Liver (tissue), 9 donors: ENCODE results near the gene NBPF1. TPM values are rescaled to one million over a fixed set of nuclear protein-coding genes. Genes with fewer than 3 reads are reported as not detected.
"Not testable (repeated sequence)": the region's sequence is repeated elsewhere in the genome, so short reads cannot be mapped to it uniquely, and the experiment has no call there.

Experiments
- DNase-seq: peaks from one replicate; pipeline ENCODE4 v3.0.0-alpha.2; 2017; ENCODE audit warnings: low spot score
- H3K27ac ChIP-seq, 2 donors: one replicate each; pipeline ENCODE4 v1.7.0; 2013; ENCODE audit warnings: inconsistent platforms in 2 of 2, low read length in 2 of 2, control low read depth in 1 of 2, low read depth in 1 of 2, mild to moderate bottlenecking in 1 of 2
- H3K27me3 ChIP-seq, 4 donors: one replicate each; pipeline versions ENCODE4 v1.6.1 to v1.7.0; 2013; ENCODE audit warnings: low read length in 3 of 4, inconsistent platforms in 1 of 4, mild to moderate bottlenecking in 1 of 4, moderate library complexity in 1 of 4; ENCODE audit not compliant: control insufficient read depth in 4 of 4, insufficient read depth in 4 of 4
- H3K36me3 ChIP-seq, 4 donors: one replicate each; pipeline versions ENCODE4 v1.6.1 to v1.7.0; 2013; ENCODE audit warnings: low read length in 3 of 4, mild to moderate bottlenecking in 3 of 4, low read depth in 1 of 4, moderate library complexity in 1 of 4; ENCODE audit not compliant: control insufficient read depth in 4 of 4, insufficient read depth in 3 of 4
- H3K4me1 ChIP-seq, 4 donors: one replicate each; pipeline versions ENCODE4 v1.6.1 to v1.7.0; 2013; ENCODE audit warnings: low read length in 3 of 4, mild to moderate bottlenecking in 3 of 4, moderate library complexity in 1 of 4; ENCODE audit not compliant: control insufficient read depth in 4 of 4, insufficient read depth in 4 of 4
- H3K4me3 ChIP-seq, 3 donors: one replicate each; pipeline versions ENCODE4 v1.6.1 to v1.7.0; 2013; ENCODE audit warnings: low read length in 3 of 3, control low read depth in 1 of 3, low read depth in 1 of 3, mild to moderate bottlenecking in 1 of 3
- H3K9ac ChIP-seq, 2 donors: one replicate each; pipeline ENCODE4 v1.7.0; 2013; ENCODE audit warnings: low read length in 2 of 2, mild to moderate bottlenecking in 2 of 2, moderate library complexity in 2 of 2, control low read depth in 1 of 2, low read depth in 1 of 2
- H3K9me3 ChIP-seq, 4 donors: one replicate each; pipeline versions ENCODE4 v1.6.1 to v1.7.0; 2013; ENCODE audit warnings: low read length in 3 of 4; ENCODE audit not compliant: control insufficient read depth in 4 of 4
- CTCF ChIP-seq: fragments of 150-350 bp; IDR thresholded peaks from 2 replicates; pipeline ENCODE4 v1.5.1; 2017; ENCODE audit warnings: improper control_type of control experiment, low read depth, low read length; ENCODE audit not compliant: missing input control
- HNF4A ChIP-seq, 2 donors: conservative IDR thresholded peaks; 2 replicates each; pipeline ENCODE4 v1.6.1; 2016; ENCODE audit warnings: antibody characterized with exemption in 2 of 2, mild to moderate bottlenecking in 2 of 2
- RAD21 ChIP-seq, 2 donors: IDR thresholded peaks; 2 replicates each; pipeline ENCODE4 v1.6.1; 2016; ENCODE audit warnings: antibody characterized with exemption in 2 of 2, mild to moderate bottlenecking in 2 of 2
- RXRA ChIP-seq, 2 donors: IDR thresholded peaks; 2 replicates each; pipeline ENCODE4 v1.6.1; 2017 to 2018; ENCODE audit warnings: antibody characterized with exemption in 2 of 2, mild to moderate bottlenecking in 1 of 2
- WGBS: extraction: QIAGEN DNeasy Blood & Tissue Kit; methylation state at CpG from one replicate; pipeline ENCODE4 v1.1.7; 2013; 5-methylcytosine and 5-hydroxymethylcytosine counted together
- polyA plus RNA-seq, 2 donors: library from polyadenylated mRNA; stranded (reverse) in 1 of 2; unstranded in 1 of 2; fragments of 200-250 nt in 1 of 2; fragments of >200 nt in 1 of 2; fragmentation: Nextera tagmentation in 1 of 2; extraction: Ambion mirVana in 1 of 2; gene quantifications; one replicate each; pipeline versions ENCODE4 v1.2.1 to v1.2.3, GENCODE V29; 2013 to 2015
- total RNA-seq, 2 donors: library from RNA; depleted of rRNA; stranded (reverse); fragments of >200 nt; gene quantifications; one replicate each; pipeline ENCODE4 v1.2.3, GENCODE V29; 2014
- donor health status: healthy.
- donor health status: healthy.
- donor health status: healthy.
- donor health status: healthy.
- donor health status: healthy.

Gene NBPF1
- total and polyA plus RNA-seq, 4 donors = 8.0 to 16.4 (median 10.8) TPM

GRCh38 chr1:16656574-16656973 is 43.2 kb upstream of the NBPF1 start:
- not testable (repeated sequence) for H3K4me1 ChIP-seq, H3K27me3 ChIP-seq, H3K9me3 ChIP-seq, H3K4me3 ChIP-seq, DNase-seq, H3K27ac ChIP-seq, H3K9ac ChIP-seq, H3K36me3 ChIP-seq
- WGBS = no CpG with 5 or more reads among the region's 6 CpGs

- not testable (repeated sequence) for H3K27ac ChIP-seq, H3K9ac ChIP-seq, H3K4me3 ChIP-seq, H3K9me3 ChIP-seq, H3K4me1 ChIP-seq, H3K36me3 ChIP-seq, H3K27me3 ChIP-seq
- TF ChIP-seq RAD21 (IDR thresholded peaks at IDR 0.05) (peak in 1 of 2 donors; percentile 45), RXRA (IDR thresholded peaks at IDR 0.05) (peak; percentile 6 to 24), CTCF (peak; percentile 8), HNF4A (conservative IDR thresholded peaks at IDR 0.05) (peak in 1 of 2 donors; percentile 9)
- peak; percentile 32 for DNase-seq
- 100% methylated on average over 1 of the region's 1 CpG for WGBS
These were observed 38.2 kb upstream of the NBPF1 start for GRCh38 chr1:16651560-16651959.

DNA sequence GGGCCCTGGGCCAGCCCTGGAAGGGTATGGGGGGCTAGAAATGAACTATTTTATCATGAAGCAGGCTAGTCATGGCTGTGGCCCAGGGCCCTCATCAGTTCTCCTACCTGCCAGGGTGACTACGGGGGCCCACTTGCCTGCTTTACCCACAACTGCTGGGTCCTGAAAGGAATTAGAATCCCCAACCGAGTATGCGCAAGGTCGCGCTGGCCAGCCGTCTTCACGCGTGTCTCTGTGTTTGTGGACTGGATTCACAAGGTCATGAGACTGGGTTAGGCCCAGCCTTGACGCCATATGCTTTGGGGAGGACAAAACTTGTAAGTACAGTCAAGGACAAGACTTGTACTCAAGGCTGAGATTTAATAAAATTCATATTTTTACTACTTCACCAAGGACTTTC is 36.6 kb upstream of the NBPF1 start:
- WGBS = 88% methylated on average over 9 of the region's 9 CpGs
- DNase-seq, H3K27me3 ChIP-seq, H3K9ac ChIP-seq, H3K27ac ChIP-seq, H3K36me3 ChIP-seq, H3K9me3 ChIP-seq, H3K4me3 ChIP-seq: not testable (repeated sequence)
- H3K4me1 ChIP-seq = peaks cover 0 to 11% (median 6%) of the 10 kb centered on the region in 4 donors

DNA sequence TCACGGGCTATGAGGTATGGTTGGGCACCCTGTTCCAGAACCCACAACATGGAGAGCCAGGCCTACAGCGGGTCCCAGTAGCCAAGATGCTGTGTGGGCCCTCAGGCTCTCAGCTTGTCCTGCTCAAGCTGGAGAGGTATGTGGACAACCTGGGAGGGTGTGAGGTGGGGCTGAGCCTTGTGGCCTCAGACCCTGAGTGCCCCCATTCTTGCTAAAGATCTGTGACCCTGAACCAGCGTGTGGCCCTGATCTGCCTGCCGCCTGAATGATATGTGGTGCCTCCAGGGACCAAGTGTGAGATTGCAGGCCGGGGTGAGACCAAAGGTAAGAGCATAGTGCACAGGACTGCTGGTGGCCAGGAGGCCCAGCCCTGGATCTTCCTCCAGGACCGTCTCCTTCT is 36.0 kb upstream of the NBPF1 start:
- not testable (repeated sequence) for H3K27ac ChIP-seq, H3K4me3 ChIP-seq, H3K9me3 ChIP-seq, H3K27me3 ChIP-seq, H3K9ac ChIP-seq, H3K36me3 ChIP-seq
- WGBS = 81% methylated on average over 5 of the region's 6 CpGs
- peak; percentile 36 for DNase-seq
- peaks cover 0 to 14% (median 6%) of the 10 kb centered on the region in 4 donors for H3K4me1 ChIP-seq

- not testable (repeated sequence) for H3K9me3 ChIP-seq, H3K9ac ChIP-seq, H3K4me3 ChIP-seq, H3K27me3 ChIP-seq, H3K27ac ChIP-seq, H3K36me3 ChIP-seq
- WGBS = 86% methylated on average over 7 of the region's 8 CpGs
- peaks cover 3 to 19% (median 10%) of the 10 kb centered on the region in 4 donors for H3K4me1 ChIP-seq
- DNase-seq = peak; percentile 35
These were observed 35.4 kb upstream of the NBPF1 start for GRCh38 chr1:16648756-16649155.

DNA sequence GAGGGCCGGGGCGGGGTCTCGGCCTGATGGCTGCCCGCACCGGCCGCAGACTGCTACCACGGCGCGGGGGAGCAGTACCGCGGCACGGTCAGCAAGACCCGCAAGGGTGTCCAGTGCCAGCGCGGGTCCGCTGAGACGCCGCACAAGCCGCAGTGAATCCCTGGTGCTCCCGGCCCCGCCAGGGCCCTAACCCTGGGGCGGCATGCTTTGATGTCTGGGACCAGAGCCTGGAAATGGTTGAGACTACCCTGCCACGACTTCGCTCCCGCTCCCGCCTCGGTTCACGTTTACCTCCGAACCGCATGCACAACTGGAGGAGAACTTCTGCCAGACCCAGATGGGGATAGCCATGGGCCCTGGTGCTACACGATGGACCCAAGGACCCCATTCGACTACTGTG is 34.9 kb upstream of the NBPF1 start:
- H3K27ac ChIP-seq, H3K4me3 ChIP-seq, H3K36me3 ChIP-seq, H3K9ac ChIP-seq, H3K27me3 ChIP-seq, H3K9me3 ChIP-seq: not testable (repeated sequence)
- peak; percentile 34 for DNase-seq
- H3K4me1 ChIP-seq = peaks cover 6 to 24% (median 15%) of the 10 kb centered on the region in 4 donors
- WGBS = 66% methylated on average over 26 of the region's 32 CpGs

- peaks cover 10 to 32% (median 23%) of the 10 kb centered on the region in 4 donors for H3K4me1 ChIP-seq
- not testable (repeated sequence) for H3K27ac ChIP-seq, H3K4me3 ChIP-seq, H3K36me3 ChIP-seq, H3K9me3 ChIP-seq, H3K27me3 ChIP-seq, DNase-seq, H3K9ac ChIP-seq
- WGBS = 48% methylated on average over 57 of the region's 84 CpGs
These were observed 34.1 kb upstream of the NBPF1 start for GRCh38 chr1:16647179-16648176.
